ENCODE results near the gene INSR. TPM values are rescaled to one million over a fixed set of nuclear protein-coding genes. Genes with fewer than 3 reads are reported as not detected.
"Not testable (repeated sequence)": the region's sequence is repeated elsewhere in the genome, so short reads cannot be mapped to it uniquely, and the experiment has no call there.

The INSR gene
- total RNA-seq, 4 donors from 2014 or later: 125 to 191 (median 167) TPM

DNA sequence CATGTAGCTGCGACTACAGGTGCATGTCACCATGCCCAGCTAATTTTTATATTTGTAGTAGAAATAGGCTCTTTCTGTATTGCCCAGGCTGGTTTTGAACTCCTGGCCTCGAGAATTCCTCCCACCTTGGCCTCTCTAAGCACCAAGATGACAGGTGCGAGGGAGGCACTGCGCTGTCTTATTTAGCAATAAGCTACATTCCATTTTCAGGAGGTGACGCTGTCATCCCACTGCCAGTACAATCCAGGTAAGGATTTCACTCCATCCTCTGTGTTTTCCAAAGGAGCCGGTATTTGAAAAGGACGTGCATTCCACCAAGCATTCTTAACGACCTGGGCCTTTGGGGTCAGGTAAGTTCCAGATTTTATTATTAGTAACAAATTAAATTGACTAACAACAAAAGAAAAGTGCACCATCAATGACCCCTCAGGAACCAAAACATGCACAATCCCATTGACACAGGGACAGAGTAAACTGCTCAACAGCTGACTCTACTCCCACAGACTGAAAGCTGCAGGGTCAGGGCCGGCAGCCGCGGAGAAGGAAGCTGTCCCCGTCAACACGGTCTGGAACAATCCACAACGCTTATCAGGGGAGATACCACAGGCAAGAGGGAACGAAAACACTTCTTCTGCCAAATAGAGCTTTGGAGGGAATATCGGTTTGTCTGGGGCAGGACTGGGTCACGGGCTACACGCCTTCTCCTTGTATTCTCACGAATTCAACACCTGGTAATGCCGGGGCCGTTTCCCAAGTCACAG lies 82.8 kb downstream of the INSR start:
- H3K27ac ChIP-seq: no peak overlapping the region

GRCh38 chr19:7210359-7210758 lies 83.9 kb downstream of the INSR start:
- H3K4me3 ChIP-seq: no peak overlapping the region
- H3K9me3 ChIP-seq: no peaks in the 10 kb centered on the region
- H3K36me3 ChIP-seq: no peaks in the 10 kb centered on the region
- H3K27me3 ChIP-seq: no peaks in the 10 kb centered on the region
- H3K4me1 ChIP-seq: no peaks in the 10 kb centered on the region
- no peak for DNase-seq
- TF ChIP-seq, protein P1, sequence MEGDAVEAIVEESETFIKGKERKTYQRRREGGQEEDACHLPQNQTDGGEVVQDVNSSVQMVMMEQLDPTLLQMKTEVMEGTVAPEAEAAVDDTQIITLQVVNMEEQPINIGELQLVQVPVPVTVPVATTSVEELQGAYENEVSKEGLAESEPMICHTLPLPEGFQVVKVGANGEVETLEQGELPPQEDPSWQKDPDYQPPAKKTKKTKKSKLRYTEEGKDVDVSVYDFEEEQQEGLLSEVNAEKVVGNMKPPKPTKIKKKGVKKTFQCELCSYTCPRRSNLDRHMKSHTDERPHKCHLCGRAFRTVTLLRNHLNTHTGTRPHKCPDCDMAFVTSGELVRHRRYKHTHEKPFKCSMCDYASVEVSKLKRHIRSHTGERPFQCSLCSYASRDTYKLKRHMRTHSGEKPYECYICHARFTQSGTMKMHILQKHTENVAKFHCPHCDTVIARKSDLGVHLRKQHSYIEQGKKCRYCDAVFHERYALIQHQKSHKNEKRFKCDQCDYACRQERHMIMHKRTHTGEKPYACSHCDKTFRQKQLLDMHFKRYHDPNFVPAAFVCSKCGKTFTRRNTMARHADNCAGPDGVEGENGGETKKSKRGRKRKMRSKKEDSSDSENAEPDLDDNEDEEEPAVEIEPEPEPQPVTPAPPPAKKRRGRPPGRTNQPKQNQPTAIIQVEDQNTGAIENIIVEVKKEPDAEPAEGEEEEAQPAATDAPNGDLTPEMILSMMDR (IDR thresholded peaks at IDR 0.05): no peak
- TF ChIP-seq POLR2A (IDR thresholded peaks at IDR 0.05): no peak
- H3K27ac ChIP-seq: no peak overlapping the region

More for the DNA sequence above, 82.8 kb downstream of the INSR start:
- no peaks in the 10 kb centered on the region for H3K36me3 ChIP-seq
- no peak overlapping the region for H3K4me3 ChIP-seq
- DNase-seq: no peak
- TF ChIP-seq POLR2A (IDR thresholded peaks at IDR 0.05): no peak
- TF ChIP-seq, protein P1 (IDR thresholded peaks at IDR 0.05): no peak
- no peaks in the 10 kb centered on the region for H3K9me3 ChIP-seq
- no peaks in the 10 kb centered on the region for H3K27me3 ChIP-seq
- H3K4me1 ChIP-seq: no peaks in the 10 kb centered on the region

- H3K27ac ChIP-seq, DNase-seq, H3K4me1 ChIP-seq: not testable (repeated sequence)
Measured at GRCh38 chr19:7209597-7210325, 84.5 kb downstream of the INSR start.

DNA sequence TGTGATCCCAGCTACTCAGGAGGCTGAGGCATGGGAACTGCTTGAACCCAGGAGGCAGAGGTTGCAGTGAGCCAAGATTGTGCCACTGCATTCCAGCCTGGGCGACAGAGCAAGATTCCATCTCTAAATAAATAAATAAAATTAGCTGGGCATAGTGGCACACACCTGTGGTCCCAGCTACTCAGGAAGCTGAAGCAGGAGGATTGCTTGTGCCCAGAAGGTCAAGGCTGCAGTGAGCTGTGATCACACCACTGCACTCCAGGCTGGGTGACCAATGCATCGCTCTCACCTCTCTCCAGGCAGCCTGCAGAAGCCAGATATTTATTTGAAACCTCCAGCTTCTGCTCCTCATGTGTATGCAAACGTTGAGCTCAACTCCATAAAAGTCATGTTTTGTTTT lies 85.2 kb downstream of the INSR start:
- H3K36me3 ChIP-seq, H3K4me3 ChIP-seq, H3K4me1 ChIP-seq, H3K9me3 ChIP-seq, DNase-seq, H3K27me3 ChIP-seq, H3K27ac ChIP-seq: not testable (repeated sequence)

More at GRCh38 chr19:7209597-7210325, 84.5 kb downstream of the INSR start:
- H3K4me3 ChIP-seq, H3K27me3 ChIP-seq, H3K36me3 ChIP-seq, H3K9me3 ChIP-seq: not testable (repeated sequence)

DNA sequence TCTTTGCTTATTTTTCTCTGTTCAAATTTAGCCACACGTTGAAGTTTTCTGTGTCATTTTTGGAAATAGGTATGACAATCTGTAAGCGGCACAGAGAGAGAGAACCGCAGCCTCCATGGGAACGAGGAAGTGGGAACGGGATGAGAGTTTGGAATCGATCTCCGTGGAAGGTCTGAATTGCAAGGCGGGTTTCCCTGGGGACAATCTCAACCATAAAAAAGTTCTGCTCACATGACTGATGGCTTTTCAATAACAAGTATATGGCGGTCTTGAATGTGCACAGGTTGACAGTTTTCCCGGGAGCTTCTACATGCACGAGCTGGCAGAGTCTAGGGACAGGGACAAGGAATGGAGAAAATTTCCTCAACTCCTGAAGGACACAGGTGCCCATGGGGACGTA lies 90.9 kb downstream of the INSR start:
- DNase-seq: no peak
- H3K4me3 ChIP-seq: peak overlapping the region in 2 of 4 donors; percentile 13 to 18
- H3K9me3 ChIP-seq: no peaks in the 10 kb centered on the region
- no peaks in the 10 kb centered on the region for H3K36me3 ChIP-seq
- H3K27ac ChIP-seq: peak overlapping the region in 3 of 4 donors; percentile 32 to 69 (median 65)
- no peak for TF ChIP-seq POLR2A (IDR thresholded peaks at IDR 0.05)
- TF ChIP-seq, protein P1 (IDR thresholded peaks at IDR 0.05): no peak
- no peaks in the 10 kb centered on the region for H3K27me3 ChIP-seq
- H3K4me1 ChIP-seq: peaks cover 0 to 27% (median 2%) of the 10 kb centered on the region in 4 donors

- no peak for DNase-seq
- TF ChIP-seq, protein P1 (IDR thresholded peaks at IDR 0.05): no peak
- TF ChIP-seq POLR2A (IDR thresholded peaks at IDR 0.05): no peak
- H3K4me3 ChIP-seq: peak overlapping the region in 2 of 4 donors; percentile 13 to 18
Measured at GRCh38 chr19:7202888-7203287, 91.3 kb downstream of the INSR start.

More at GRCh38 chr19:7202888-7203287, 91.3 kb downstream of the INSR start:
- Histone ChIP-seq H3K4me1 (peaks cover 0 to 27% (median 2%) of the 10 kb centered on the region in 4 donors), H3K9me3 (no peaks in the 10 kb centered on the region), H3K36me3 (no peaks in the 10 kb centered on the region), H3K27ac (peak overlapping the region in 3 of 4 donors; percentile 32 to 69 (median 65)), H3K27me3 (no peaks in the 10 kb centered on the region)
